Endothelial cell of umbilical vein (primary cell): Measurements from ENCODE around the gene AUTS2. TPM values are rescaled to one million over a fixed set of nuclear protein-coding genes. Genes with fewer than 3 reads are reported as not detected.

Experiments
- BruUV-seq: library from RNA; stranded (reverse); fragments of 400-500 nt; replicated peaks from 2 replicates; lab custom pipeline; 2021; lab: Mats Ljungman, UMichigan
- CTCF ChIA-PET: fragments of 300-600, 350-600 bp; sonication (Branson Sonifier 250); formaldehyde crosslinking; loops from one replicate; lab custom pipeline; 2021; ENCODE audit warnings: antibody characterized with exemption, inconsistent platforms; lab: Charles Lee
- POLR2A ChIA-PET: fragments of 300-600, 350-600 bp; sonication (Branson Sonifier 250); formaldehyde crosslinking; loops from one replicate; lab custom pipeline; 2021; ENCODE audit warnings: antibody characterized with exemption, inconsistent platforms; lab: Charles Lee
- DNase-seq: peaks from one replicate; pipeline ENCODE4 v3.0.0-alpha.2; 2011; ENCODE audit warnings: low read depth, low spot score
- FAIRE-seq: peaks from 2 replicates; lab custom pipeline; 2011; peaks lifted over from hg19 to GRCh38; lab: Jason Lieb, UNC
- H2AFZ ChIP-seq: 2 replicates; pipeline ENCODE4 v1.6.0; 2012; ENCODE audit warnings: low read depth, low read length, control low read depth, inconsistent platforms
- H3K27ac ChIP-seq: 2 replicates; pipeline ENCODE4 v1.5.1; 2011; ENCODE audit warnings: low read depth, mild to moderate bottlenecking, control low read depth, low read length, moderate library complexity; ENCODE audit not compliant: insufficient read depth
- H3K27me3 ChIP-seq, 2 experiments: 2 replicates each; pipeline versions ENCODE4 v1.6.0 to v1.6.1; 2011; ENCODE audit warnings: low read length in 2 of 2, mixed read lengths in 1 of 2; ENCODE audit not compliant: control insufficient read depth in 2 of 2, insufficient read depth in 2 of 2
- H3K36me3 ChIP-seq, 2 experiments: 2 replicates in 1 of 2; 3 replicates in 1 of 2; pipeline ENCODE4 v1.5.1; 2011; ENCODE audit warnings: low read length in 2 of 2, mild to moderate bottlenecking in 1 of 2, moderate library complexity in 1 of 2; ENCODE audit not compliant: control insufficient read depth in 2 of 2, insufficient read depth in 2 of 2; ENCODE audit errors: extremely low read depth in 1 of 2
- H3K4me1 ChIP-seq: 3 replicates; pipeline ENCODE4 v1.5.1; 2011; ENCODE audit warnings: mild to moderate bottlenecking, low read length; ENCODE audit not compliant: control insufficient read depth, insufficient read depth; ENCODE audit errors: extremely low read depth
- H3K4me2 ChIP-seq: 2 replicates; pipeline ENCODE4 v1.6.1; 2011; ENCODE audit warnings: low read length, control low read depth, mixed read lengths; ENCODE audit not compliant: insufficient read depth
- H3K4me3 ChIP-seq, 3 experiments: fragments of 200-600 bp in 1 of 3; sonication (generic), shearing (Covaris generic) in 1 of 3; replicated peaks in 1 of 3; 2 replicates each; pipeline ENCODE4 v1.5.1; 2011 to 2016; ENCODE audit warnings: control low read depth in 3 of 3, low read length in 3 of 3, mild to moderate bottlenecking in 2 of 3, inconsistent platforms in 1 of 3, low read depth in 1 of 3, moderate library complexity in 1 of 3; ENCODE audit not compliant: insufficient read depth in 1 of 3
- H3K79me2 ChIP-seq: 2 replicates; pipeline ENCODE4 v1.6.0; 2012; ENCODE audit warnings: low read length, inconsistent platforms; ENCODE audit not compliant: control insufficient read depth, insufficient read depth
- H3K9ac ChIP-seq: replicated peaks from 2 replicates; pipeline ENCODE3; 2011; ENCODE audit warnings: low read length, control low read depth; ENCODE audit not compliant: insufficient read depth; ENCODE audit errors: extremely low read depth
- H3K9me1 ChIP-seq: replicated peaks from 3 replicates; pipeline ENCODE4 v1.6.0; 2011; ENCODE audit warnings: mild to moderate bottlenecking, low read length; ENCODE audit not compliant: control insufficient read depth, insufficient read depth; ENCODE audit errors: extremely low read depth
- H3K9me3 ChIP-seq: replicated peaks from 2 replicates; pipeline ENCODE4 v1.5.1; 2012; ENCODE audit warnings: low read length, inconsistent platforms; ENCODE audit not compliant: control insufficient read depth, insufficient read depth
- H4K20me1 ChIP-seq: replicated peaks from 2 replicates; pipeline ENCODE3; 2011; ENCODE audit warnings: mild to moderate bottlenecking, low read length; ENCODE audit not compliant: control insufficient read depth, insufficient read depth; ENCODE audit errors: extremely low read depth
- EZH2 ChIP-seq: IDR thresholded peaks from 2 replicates; pipeline ENCODE4 v1.6.1; 2012; ENCODE audit warnings: borderline replicate concordance, low read depth, mild to moderate bottlenecking, moderate library complexity, low read length, inconsistent platforms; ENCODE audit not compliant: severe bottlenecking
- FOS ChIP-seq: IDR thresholded peaks from 2 replicates; pipeline ENCODE4 v1.6.1; 2011; ENCODE audit warnings: mild to moderate bottlenecking, low read length, moderate library complexity, borderline replicate concordance; ENCODE audit not compliant: insufficient read depth
- GATA2 ChIP-seq: IDR thresholded peaks from 2 replicates; pipeline ENCODE4 v1.7.0; 2011; ENCODE audit warnings: low read depth, mild to moderate bottlenecking, moderate library complexity, mixed read lengths, low read length; ENCODE audit not compliant: insufficient read length, insufficient read depth
- JUN ChIP-seq: IDR thresholded peaks from 2 replicates; pipeline ENCODE4 v1.6.1; 2011; ENCODE audit warnings: borderline replicate concordance, low read depth; ENCODE audit not compliant: insufficient read length, insufficient read depth
- MYC ChIP-seq: IDR thresholded peaks from one replicate; pipeline ENCODE4 v1.6.1; 2011; ENCODE audit warnings: mild to moderate bottlenecking, low read depth, low read length
- POLR2A ChIP-seq: IDR thresholded peaks from 2 replicates; pipeline ENCODE4 v1.6.1; 2012; ENCODE audit warnings: low read depth, mild to moderate bottlenecking, control low read depth, low read length
- POLR2AphosphoS5 ChIP-seq: IDR thresholded peaks from 2 replicates; pipeline ENCODE4 v1.6.1; 2012; ENCODE audit warnings: low read depth, mild to moderate bottlenecking, control low read depth, low read length, moderate library complexity; ENCODE audit not compliant: insufficient read depth
- dilution Hi-C: fragments of 300-500 bp; cut with MboI; formaldehyde crosslinking; loops from one replicate; pipeline ENCODE4 v1.15.0; 2019; ENCODE audit warnings: low sequenced_read_pairs; ENCODE audit not compliant: extremely low pct_ligation_motif_present
- intact Hi-C: fragments of 100-400 bp; cut with micrococcal nuclease; formaldehyde crosslinking; loops from one replicate; pipeline ENCODE4 v1.10.0; 2022
- polyA plus RNA-seq, 4 experiments: library from polyadenylated mRNA; depleted of rRNA in 3 of 4; stranded (reverse) in 3 of 4; unstranded in 1 of 4; fragments of >200 nt; gene quantifications; 2 replicates each; pipeline versions ENCODE4 v1.2.1 to v1.2.3, GENCODE V29; 2011 to 2012; ENCODE audit warnings: missing spikeins in 1 of 4
- total RNA-seq: library from RNA; stranded (reverse); gene quantifications from 2 replicates; pipeline ENCODE4 v1.2.3, GENCODE V29; 2021
- TF ChIP-seq, protein P1 (sequence below), 2 donors: IDR thresholded peaks; 1 replicate in 1 of 2; 2 replicates in 1 of 2; pipeline ENCODE4 v1.5.1; 2011; ENCODE audit warnings: low read length in 2 of 2, mild to moderate bottlenecking in 2 of 2, moderate library complexity in 2 of 2, control low read depth in 1 of 2, inconsistent platforms in 1 of 2, low read depth in 1 of 2; ENCODE audit not compliant: insufficient read depth in 1 of 2; ENCODE audit errors: extremely low read depth in 1 of 2
- TF ChIP-seq, protein P2 (sequence below): IDR thresholded peaks from 2 replicates; pipeline ENCODE4 v1.6.1; 2011; ENCODE audit not compliant: insufficient read depth, insufficient read length

AUTS2 gene
- total and polyA plus RNA-seq, 2 donors (not counting 3 experiments of a cell fraction or from before 2014, with no cell fraction given): 0.59 to 8.0 TPM

DNA sequence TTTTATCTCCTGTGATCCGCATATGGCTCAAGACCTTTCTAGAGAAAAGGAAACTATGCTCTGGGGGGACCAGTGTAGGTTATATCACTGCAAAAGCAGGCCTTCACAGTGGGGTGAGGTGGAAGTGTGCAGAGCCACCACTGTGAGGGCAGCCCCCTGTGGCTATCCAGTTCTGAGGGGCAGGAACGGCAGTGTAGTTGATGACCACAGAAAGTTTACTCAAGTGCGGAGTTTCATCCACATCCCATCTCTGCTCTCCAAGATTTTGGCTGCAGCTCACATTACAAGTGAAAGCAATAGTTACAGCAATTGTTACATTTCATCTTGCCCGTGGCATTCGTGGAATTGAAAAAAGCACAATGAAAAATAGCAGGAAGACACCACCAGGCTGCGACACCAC lies 1187.8 kb downstream of the AUTS2 start:
- Histone ChIP-seq H3K4me1 (no peaks in the 10 kb centered on the region), H3K4me3 (no peak overlapping the region), H3K27me3 (no peaks in the 10 kb centered on the region), H3K9ac (no peak overlapping the region), H3K79me2 (no peaks in the 10 kb centered on the region), H4K20me1 (no peaks in the 10 kb centered on the region), H3K36me3 (no peaks in the 10 kb centered on the region), H3K27ac (no peak overlapping the region), H3K9me3 (no peaks in the 10 kb centered on the region), H3K9me1 (no peaks in the 10 kb centered on the region), H2AFZ (no peak overlapping the region), H3K4me2 (no peak overlapping the region)
- POLR2A ChIA-PET: no interaction called here
- DNase-seq (no peak), FAIRE-seq (no peak)
- dilution Hi-C loops (no loop called here), intact Hi-C loops (no loop called here)
- no peak for TF ChIP-seq EZH2
- TF ChIP-seq JUN: no peak
- TF ChIP-seq, protein P1, sequence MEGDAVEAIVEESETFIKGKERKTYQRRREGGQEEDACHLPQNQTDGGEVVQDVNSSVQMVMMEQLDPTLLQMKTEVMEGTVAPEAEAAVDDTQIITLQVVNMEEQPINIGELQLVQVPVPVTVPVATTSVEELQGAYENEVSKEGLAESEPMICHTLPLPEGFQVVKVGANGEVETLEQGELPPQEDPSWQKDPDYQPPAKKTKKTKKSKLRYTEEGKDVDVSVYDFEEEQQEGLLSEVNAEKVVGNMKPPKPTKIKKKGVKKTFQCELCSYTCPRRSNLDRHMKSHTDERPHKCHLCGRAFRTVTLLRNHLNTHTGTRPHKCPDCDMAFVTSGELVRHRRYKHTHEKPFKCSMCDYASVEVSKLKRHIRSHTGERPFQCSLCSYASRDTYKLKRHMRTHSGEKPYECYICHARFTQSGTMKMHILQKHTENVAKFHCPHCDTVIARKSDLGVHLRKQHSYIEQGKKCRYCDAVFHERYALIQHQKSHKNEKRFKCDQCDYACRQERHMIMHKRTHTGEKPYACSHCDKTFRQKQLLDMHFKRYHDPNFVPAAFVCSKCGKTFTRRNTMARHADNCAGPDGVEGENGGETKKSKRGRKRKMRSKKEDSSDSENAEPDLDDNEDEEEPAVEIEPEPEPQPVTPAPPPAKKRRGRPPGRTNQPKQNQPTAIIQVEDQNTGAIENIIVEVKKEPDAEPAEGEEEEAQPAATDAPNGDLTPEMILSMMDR (IDR thresholded peaks at IDR 0.05; ENCODE audit: extremely low read depth in 1 of 2, insufficient read depth in 1 of 2, low read depth in 1 of 2, low read length in 2 of 2): no peak
- TF ChIP-seq POLR2A: no peak
- no peak for TF ChIP-seq FOS
- TF ChIP-seq GATA2: no peak
- TF ChIP-seq MYC: no peak
- no peak for TF ChIP-seq POLR2AphosphoS5
- TF ChIP-seq, protein P2, sequence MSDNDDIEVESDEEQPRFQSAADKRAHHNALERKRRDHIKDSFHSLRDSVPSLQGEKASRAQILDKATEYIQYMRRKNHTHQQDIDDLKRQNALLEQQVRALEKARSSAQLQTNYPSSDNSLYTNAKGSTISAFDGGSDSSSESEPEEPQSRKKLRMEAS: no peak
- CTCF ChIA-PET: no interaction called here
- no TSS peak for BruUV-seq
